ENCODE results near the gene GID8. TPM values are rescaled to one million over a fixed set of nuclear protein-coding genes. Genes with fewer than 3 reads are reported as not detected.
A peak's percentile ranks its signal among the peaks of the same experiment; 100 is the strongest.

Gene GID8
- total and polyA plus RNA-seq, 2 of the 13 experiments (the other 11 are each of a cell fraction or from before 2014, with no cell fraction given), result 39.6 to 59.8 TPM

DNA sequence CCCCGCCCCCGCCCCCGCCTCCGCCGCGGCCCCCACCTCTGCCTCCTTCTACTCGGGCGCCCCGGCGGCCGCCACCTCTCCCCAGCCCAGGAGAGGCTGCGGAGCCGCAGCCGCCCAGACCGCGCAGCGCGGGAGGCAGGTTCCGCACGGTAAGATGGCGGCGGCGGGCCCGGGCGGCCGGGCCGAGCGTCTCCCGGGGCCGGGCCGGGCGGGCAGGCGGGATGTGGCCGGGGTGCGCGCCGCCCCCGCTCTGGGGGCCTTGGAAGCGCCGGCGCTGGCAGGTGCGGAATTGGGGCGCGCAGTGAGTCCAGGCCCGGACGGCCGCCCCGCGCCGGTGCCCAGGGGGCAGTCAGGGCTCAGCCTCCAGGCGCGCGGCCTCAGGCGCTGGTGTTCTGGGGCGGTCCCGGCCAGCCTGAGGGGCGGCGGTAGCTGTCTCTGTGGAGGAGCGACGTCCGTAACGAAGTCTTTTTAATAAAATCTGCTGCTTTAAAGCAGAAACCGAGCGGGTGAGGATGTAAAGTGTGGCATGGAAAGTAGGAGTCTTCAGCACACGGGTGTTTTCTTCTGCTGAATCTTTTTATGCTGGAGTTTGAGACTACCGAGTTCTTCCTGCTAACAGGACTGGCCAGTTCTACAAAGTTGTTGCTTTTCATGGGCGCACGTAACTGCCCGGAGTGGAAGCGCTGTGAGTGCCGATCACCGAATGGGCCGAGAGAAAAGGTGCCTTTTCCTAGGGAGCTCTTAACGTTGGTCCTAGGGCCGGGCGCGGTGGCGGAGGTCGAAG is at the start of gene GID8 (continued):
- TF ChIP-seq, protein P1, sequence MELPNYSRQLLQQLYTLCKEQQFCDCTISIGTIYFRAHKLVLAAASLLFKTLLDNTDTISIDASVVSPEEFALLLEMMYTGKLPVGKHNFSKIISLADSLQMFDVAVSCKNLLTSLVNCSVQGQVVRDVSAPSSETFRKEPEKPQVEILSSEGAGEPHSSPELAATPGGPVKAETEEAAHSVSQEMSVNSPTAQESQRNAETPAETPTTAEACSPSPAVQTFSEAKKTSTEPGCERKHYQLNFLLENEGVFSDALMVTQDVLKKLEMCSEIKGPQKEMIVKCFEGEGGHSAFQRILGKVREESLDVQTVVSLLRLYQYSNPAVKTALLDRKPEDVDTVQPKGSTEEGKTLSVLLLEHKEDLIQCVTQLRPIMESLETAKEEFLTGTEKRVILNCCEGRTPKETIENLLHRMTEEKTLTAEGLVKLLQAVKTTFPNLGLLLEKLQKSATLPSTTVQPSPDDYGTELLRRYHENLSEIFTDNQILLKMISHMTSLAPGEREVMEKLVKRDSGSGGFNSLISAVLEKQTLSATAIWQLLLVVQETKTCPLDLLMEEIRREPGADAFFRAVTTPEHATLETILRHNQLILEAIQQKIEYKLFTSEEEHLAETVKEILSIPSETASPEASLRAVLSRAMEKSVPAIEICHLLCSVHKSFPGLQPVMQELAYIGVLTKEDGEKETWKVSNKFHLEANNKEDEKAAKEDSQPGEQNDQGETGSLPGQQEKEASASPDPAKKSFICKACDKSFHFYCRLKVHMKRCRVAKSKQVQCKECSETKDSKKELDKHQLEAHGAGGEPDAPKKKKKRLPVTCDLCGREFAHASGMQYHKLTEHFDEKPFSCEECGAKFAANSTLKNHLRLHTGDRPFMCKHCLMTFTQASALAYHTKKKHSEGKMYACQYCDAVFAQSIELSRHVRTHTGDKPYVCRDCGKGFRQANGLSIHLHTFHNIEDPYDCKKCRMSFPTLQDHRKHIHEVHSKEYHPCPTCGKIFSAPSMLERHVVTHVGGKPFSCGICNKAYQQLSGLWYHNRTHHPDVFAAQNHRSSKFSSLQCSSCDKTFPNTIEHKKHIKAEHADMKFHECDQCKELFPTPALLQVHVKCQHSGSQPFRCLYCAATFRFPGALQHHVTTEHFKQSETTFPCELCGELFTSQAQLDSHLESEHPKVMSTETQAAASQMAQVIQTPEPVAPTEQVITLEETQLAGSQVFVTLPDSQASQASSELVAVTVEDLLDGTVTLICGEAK (IDR thresholded peaks at IDR 0.05), result no peak
- TF ChIP-seq, protein P1 (CRISPR knock-in tag; IDR thresholded peaks at IDR 0.05), result peak; percentile 79; the same call in 1 of the 2 replicates
- peak; percentile 8; the same call in 1 of the 2 replicates for TF ChIP-seq FOSL2 (CRISPR knock-in tag; IDR thresholded peaks at IDR 0.05)
- TF ChIP-seq ATF2 (CRISPR knock-in tag; IDR thresholded peaks at IDR 0.05), result peak; percentile 6; the same call in 1 of the 2 replicates
- TF ChIP-seq, protein P2, sequence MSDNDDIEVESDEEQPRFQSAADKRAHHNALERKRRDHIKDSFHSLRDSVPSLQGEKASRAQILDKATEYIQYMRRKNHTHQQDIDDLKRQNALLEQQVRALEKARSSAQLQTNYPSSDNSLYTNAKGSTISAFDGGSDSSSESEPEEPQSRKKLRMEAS (IDR thresholded peaks at IDR 0.05), result 0 out of 2 replicates have a peak, but pooled peaks have one; percentile 16
- TF ChIP-seq, protein P3, sequence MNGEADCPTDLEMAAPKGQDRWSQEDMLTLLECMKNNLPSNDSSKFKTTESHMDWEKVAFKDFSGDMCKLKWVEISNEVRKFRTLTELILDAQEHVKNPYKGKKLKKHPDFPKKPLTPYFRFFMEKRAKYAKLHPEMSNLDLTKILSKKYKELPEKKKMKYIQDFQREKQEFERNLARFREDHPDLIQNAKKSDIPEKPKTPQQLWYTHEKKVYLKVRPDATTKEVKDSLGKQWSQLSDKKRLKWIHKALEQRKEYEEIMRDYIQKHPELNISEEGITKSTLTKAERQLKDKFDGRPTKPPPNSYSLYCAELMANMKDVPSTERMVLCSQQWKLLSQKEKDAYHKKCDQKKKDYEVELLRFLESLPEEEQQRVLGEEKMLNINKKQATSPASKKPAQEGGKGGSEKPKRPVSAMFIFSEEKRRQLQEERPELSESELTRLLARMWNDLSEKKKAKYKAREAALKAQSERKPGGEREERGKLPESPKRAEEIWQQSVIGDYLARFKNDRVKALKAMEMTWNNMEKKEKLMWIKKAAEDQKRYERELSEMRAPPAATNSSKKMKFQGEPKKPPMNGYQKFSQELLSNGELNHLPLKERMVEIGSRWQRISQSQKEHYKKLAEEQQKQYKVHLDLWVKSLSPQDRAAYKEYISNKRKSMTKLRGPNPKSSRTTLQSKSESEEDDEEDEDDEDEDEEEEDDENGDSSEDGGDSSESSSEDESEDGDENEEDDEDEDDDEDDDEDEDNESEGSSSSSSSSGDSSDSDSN (CRISPR knock-in tag; IDR thresholded peaks at IDR 0.05), result 0 out of 2 replicates have a peak, but pooled peaks have one; percentile 45
- 0 out of 2 replicates have a peak, but pooled peaks have one; percentile 2 for TF ChIP-seq JUN (CRISPR knock-in tag; IDR thresholded peaks at IDR 0.05)
- peak; percentile 8; the same call in 1 of the 2 replicates for TF ChIP-seq STAG1 (CRISPR knock-in tag; IDR thresholded peaks at IDR 0.05)
- TF ChIP-seq ZNF34 (CRISPR knock-in tag; IDR thresholded peaks at IDR 0.05; ENCODE audit: borderline replicate concordance), result peak; percentile 32
- TF ChIP-seq HOXD1 (CRISPR knock-in tag; IDR thresholded peaks at IDR 0.05), result peak; percentile 67; the same call in 1 of the 2 replicates
- TF ChIP-seq JUND (CRISPR knock-in tag; IDR thresholded peaks at IDR 0.05), result 0 out of 2 replicates have a peak, but pooled peaks have one; percentile 31
- TF ChIP-seq ZNF607 (CRISPR knock-in tag; IDR thresholded peaks at IDR 0.05; ENCODE audit: borderline replicate concordance), result peak; percentile 6; the same call in 1 of the 2 replicates
- no peak for TF ChIP-seq ZNF33A (CRISPR knock-in tag; IDR thresholded peaks at IDR 0.05; ENCODE audit: borderline replicate concordance)
